HFF-Myc (cell line): ENCODE results near the gene KREMEN1.
"Not testable (repeated sequence)": the region's sequence is repeated elsewhere in the genome, so short reads cannot be mapped to it uniquely, and the experiment has no call there.

Experiments
- DNase-seq: peaks from one replicate; pipeline ENCODE4 v3.0.0-alpha.2; 2011; ENCODE audit warnings: low read depth; ENCODE audit errors: extremely low read depth
- H3K4me3 ChIP-seq: replicated peaks from 2 replicates; pipeline ENCODE4 v1.5.1; 2011; ENCODE audit warnings: low read depth, mild to moderate bottlenecking, control low read depth, low read length
- CTCF ChIP-seq: IDR thresholded peaks from 2 replicates; pipeline ENCODE4 v1.5.1; 2012; ENCODE audit warnings: mild to moderate bottlenecking, low read depth, low read length, control low read depth; ENCODE audit errors: missing control alignments

KREMEN1 gene

GRCh38 chr22:29079218-29079901 is 6.5 kb downstream of the KREMEN1 start:
- peak; percentile 35 for DNase-seq
- no peak for TF ChIP-seq CTCF
- no peak overlapping the region for H3K4me3 ChIP-seq

GRCh38 chr22:29080106-29080975 is 7.5 kb downstream of the KREMEN1 start:
- DNase-seq: no peak
- H3K4me3 ChIP-seq: no peak overlapping the region
- no peak for TF ChIP-seq CTCF

- no peak for TF ChIP-seq CTCF
- H3K4me3 ChIP-seq: no peak overlapping the region
- DNase-seq: no peak
Observed at GRCh38 chr22:29081517-29082236, 8.8 kb downstream of the KREMEN1 start.

GRCh38 chr22:29082826-29083545 is 10.2 kb downstream of the KREMEN1 start:
- no peak for TF ChIP-seq CTCF
- no peak overlapping the region for H3K4me3 ChIP-seq
- no peak for DNase-seq

GRCh38 chr22:29083576-29083932 is 10.7 kb downstream of the KREMEN1 start:
- H3K4me3 ChIP-seq, DNase-seq: not testable (repeated sequence)

GRCh38 chr22:29083933-29084591 is 11.2 kb downstream of the KREMEN1 start:
- no peak for TF ChIP-seq CTCF
- DNase-seq: peak; percentile 73
- no peak overlapping the region for H3K4me3 ChIP-seq
